Measurements from ENCODE around the gene MBOAT2.

Gene MBOAT2

GRCh38 chr2:8860239-8860638, 143.2 kb downstream of the MBOAT2 start:
- no peak for DNase-seq (ENCODE audit: low read depth in 3 of 3)

GRCh38 chr2:8858910-8859309, 144.6 kb downstream of the MBOAT2 start:
- DNase-seq (ENCODE audit: low read depth in 3 of 3) = no peak

- DNase-seq (ENCODE audit: low read depth in 3 of 3) = no peak
Observed at GRCh38 chr2:8858264-8858663, 145.2 kb downstream of the MBOAT2 start.

GRCh38 chr2:8857709-8858108, 145.8 kb downstream of the MBOAT2 start:
- DNase-seq (ENCODE audit: low read depth in 3 of 3) = no peak

- no peak for DNase-seq (ENCODE audit: low read depth in 3 of 3)
Observed at GRCh38 chr2:8856176-8856575, 147.3 kb downstream of the MBOAT2 start.

GRCh38 chr2:8855010-8855409, 148.5 kb downstream of the MBOAT2 start:
- DNase-seq (ENCODE audit: low read depth in 3 of 3) = no peak

- no peak for DNase-seq (ENCODE audit: low read depth in 3 of 3)
Observed at GRCh38 chr2:8853426-8853825, 150.1 kb downstream of the MBOAT2 start.

GRCh38 chr2:8851811-8852560, 151.5 kb downstream of the MBOAT2 start:
- DNase-seq (ENCODE audit: low read depth in 3 of 3) = no peak

- no peak for DNase-seq (ENCODE audit: low read depth in 3 of 3)
Observed at GRCh38 chr2:8850845-8851487, 152.5 kb downstream of the MBOAT2 start.

GRCh38 chr2:8849327-8849726, 154.2 kb downstream of the MBOAT2 start:
- DNase-seq (ENCODE audit: low read depth in 3 of 3) = no peak

- DNase-seq (ENCODE audit: low read depth in 3 of 3) = no peak
Observed at GRCh38 chr2:8848328-8849100, 155.0 kb downstream of the MBOAT2 start.

- DNase-seq (ENCODE audit: low read depth in 3 of 3) = no peak
Observed at GRCh38 chr2:8847400-8847799, 156.1 kb downstream of the MBOAT2 start.

GRCh38 chr2:8841932-8842331, 161.6 kb downstream of the MBOAT2 start:
- no peak for DNase-seq (ENCODE audit: low read depth in 3 of 3)

- no peak for DNase-seq (ENCODE audit: low read depth in 3 of 3)
Observed at GRCh38 chr2:8840475-8841091, 162.9 kb downstream of the MBOAT2 start.

GRCh38 chr2:8839189-8839965, 164.1 kb downstream of the MBOAT2 start:
- no peak for DNase-seq (ENCODE audit: low read depth in 3 of 3)

GRCh38 chr2:8837795-8838140, 165.7 kb downstream of the MBOAT2 start:
- no peak for DNase-seq (ENCODE audit: low read depth in 3 of 3)

- DNase-seq (ENCODE audit: low read depth in 3 of 3) = peak; percentile 73 to 82 (median 76)
Observed at GRCh38 chr2:8836971-8837794, 166.3 kb downstream of the MBOAT2 start, which contains the start of gene KIDINS220. KIDINS220 (minus strand) TSS chr2:8837613; CDS start chr2:8827093, 10,520 bp downstream.

- DNase-seq (ENCODE audit: low read depth in 3 of 3) = no peak
Observed at GRCh38 chr2:8835279-8835678, 168.2 kb downstream of the MBOAT2 start.

GRCh38 chr2:8833853-8834252, 169.6 kb downstream of the MBOAT2 start:
- DNase-seq (ENCODE audit: low read depth in 3 of 3) = no peak

GRCh38 chr2:8831516-8831915, 172.0 kb downstream of the MBOAT2 start:
- DNase-seq (ENCODE audit: low read depth in 3 of 3) = no peak

- no peak for DNase-seq (ENCODE audit: low read depth in 3 of 3)
Observed at GRCh38 chr2:8827729-8828128, 175.8 kb downstream of the MBOAT2 start.
